Vagina (tissue), 2 donors: ENCODE measurements around the gene HOXD3.

Experiments used
- CTCF ChIP-seq, 3 experiments: fragments of 450-650 bp in 2 of 3; fragments of 200-600 bp in 1 of 3; sonication (generic) in 1 of 3; IDR thresholded peaks; one replicate each; pipeline ENCODE4 v1.5.1; 2017 to 2019; ENCODE audit warnings: antibody characterized with exemption in 3 of 3, mild to moderate bottlenecking in 2 of 3, moderate library complexity in 2 of 3
- POLR2A ChIP-seq, 2 donors: fragments of 450-650 bp; IDR thresholded peaks; one replicate each; pipeline ENCODE4 v1.6.1; 2017; ENCODE audit warnings: antibody characterized with exemption in 2 of 2, mild to moderate bottlenecking in 2 of 2, moderate library complexity in 2 of 2
- POLR2AphosphoS5 ChIP-seq, 2 donors: sonication (generic); formaldehyde crosslinking; IDR thresholded peaks; one replicate each; pipeline ENCODE4 v1.9.0; 2017; ENCODE audit warnings: antibody characterized with exemption in 2 of 2, mild to moderate bottlenecking in 2 of 2, low read depth in 1 of 2; ENCODE audit not compliant: insufficient read depth in 1 of 2

- TF ChIP-seq CTCF (IDR thresholded peaks at IDR 0.05) (no peak), POLR2AphosphoS5 (IDR thresholded peaks at IDR 0.05; ENCODE audit: insufficient read depth in 1 of 2, low read depth in 1 of 2) (no peak), POLR2A (IDR thresholded peaks at IDR 0.05) (no peak)
These were observed 35.7 kb upstream of the HOXD3 start for GRCh38 chr2:176121190-176122051.
